A673 (cell line): ENCODE data around the gene SLC25A38.

ENCODE experiments used
- CTCF ChIP-seq: fragments of 300-800, 200-600 bp; sonication (generic); conservative IDR thresholded peaks from 2 replicates; pipeline ENCODE4 v1.5.1; 2017; ENCODE audit warnings: low read depth, mild to moderate bottlenecking, antibody characterized with exemption, low read length, moderate library complexity, mixed read lengths
- EZH2 ChIP-seq: fragments of 200-600 bp; sonication (generic); IDR thresholded peaks from 2 replicates; pipeline ENCODE4 v1.6.1; 2017; ENCODE audit warnings: borderline replicate concordance, low read depth, mild to moderate bottlenecking, mixed read lengths, antibody characterized with exemption, low read length; ENCODE audit not compliant: poor library complexity, severe bottlenecking

GRCh38 chr3:39381432-39381831, 1.7 kb upstream of the SLC25A38 start:
- TF ChIP-seq CTCF (no peak), EZH2 (no peak)
